Keratinocyte (primary cell): ENCODE measurements around the gene HNRNPM.

Source experiments
- EZH2 ChIP-seq: IDR thresholded peaks from one replicate; pipeline ENCODE4 v1.6.1; 2012; ENCODE audit warnings: inconsistent platforms, mild to moderate bottlenecking, low read length, moderate library complexity
- TF ChIP-seq, protein P1 (sequence below), 3 experiments: IDR thresholded peaks in 1 of 3; conservative IDR thresholded peaks in 1 of 3; optimal IDR thresholded peaks in 1 of 3; 2 replicates in 2 of 3; 3 replicates in 1 of 3; pipeline versions ENCODE3 to v1.5.1; 2011; ENCODE audit warnings: low read length in 3 of 3, mild to moderate bottlenecking in 3 of 3, moderate library complexity in 2 of 3, control low read depth in 1 of 3, inconsistent platforms in 1 of 3; ENCODE audit not compliant: insufficient read depth in 2 of 3; ENCODE audit errors: extremely low read depth in 1 of 3

DNA sequence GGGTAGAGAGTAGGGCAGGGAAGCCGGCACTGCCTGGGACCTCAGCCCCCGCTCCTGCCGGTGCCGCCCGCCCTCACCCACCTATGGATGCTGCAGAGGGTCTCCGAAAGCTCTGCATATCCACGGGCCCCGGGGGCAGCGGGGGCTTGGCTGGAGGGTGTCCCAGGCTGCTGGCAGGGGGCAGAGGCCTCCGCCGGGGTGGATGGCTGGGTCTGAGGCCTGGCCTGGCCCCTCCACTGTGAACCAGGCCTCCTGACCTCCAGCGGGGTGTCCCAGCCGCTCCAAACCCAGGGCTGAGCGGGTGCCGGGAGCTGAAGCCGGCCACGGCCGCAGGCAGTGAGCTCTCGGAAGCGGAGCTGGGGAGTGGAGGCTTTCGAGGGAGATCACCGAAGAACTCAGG, 53.5 kb downstream of the HNRNPM start:
- TF ChIP-seq, protein P1, sequence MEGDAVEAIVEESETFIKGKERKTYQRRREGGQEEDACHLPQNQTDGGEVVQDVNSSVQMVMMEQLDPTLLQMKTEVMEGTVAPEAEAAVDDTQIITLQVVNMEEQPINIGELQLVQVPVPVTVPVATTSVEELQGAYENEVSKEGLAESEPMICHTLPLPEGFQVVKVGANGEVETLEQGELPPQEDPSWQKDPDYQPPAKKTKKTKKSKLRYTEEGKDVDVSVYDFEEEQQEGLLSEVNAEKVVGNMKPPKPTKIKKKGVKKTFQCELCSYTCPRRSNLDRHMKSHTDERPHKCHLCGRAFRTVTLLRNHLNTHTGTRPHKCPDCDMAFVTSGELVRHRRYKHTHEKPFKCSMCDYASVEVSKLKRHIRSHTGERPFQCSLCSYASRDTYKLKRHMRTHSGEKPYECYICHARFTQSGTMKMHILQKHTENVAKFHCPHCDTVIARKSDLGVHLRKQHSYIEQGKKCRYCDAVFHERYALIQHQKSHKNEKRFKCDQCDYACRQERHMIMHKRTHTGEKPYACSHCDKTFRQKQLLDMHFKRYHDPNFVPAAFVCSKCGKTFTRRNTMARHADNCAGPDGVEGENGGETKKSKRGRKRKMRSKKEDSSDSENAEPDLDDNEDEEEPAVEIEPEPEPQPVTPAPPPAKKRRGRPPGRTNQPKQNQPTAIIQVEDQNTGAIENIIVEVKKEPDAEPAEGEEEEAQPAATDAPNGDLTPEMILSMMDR (optimal IDR thresholded peaks at IDR 0.05 in 1 of 3, IDR thresholded peaks at IDR 0.05 in 1 of 3, conservative IDR thresholded peaks at IDR 0.05 in 1 of 3; ENCODE audit: extremely low read depth in 1 of 3, insufficient read depth in 2 of 3, low read length in 3 of 3), result no peak
- TF ChIP-seq EZH2, result no peak
